ENCODE data around the gene ENTHD1.

- no peak for TF ChIP-seq POLR2AphosphoS5 (IDR thresholded peaks at IDR 0.05; ENCODE audit: borderline replicate concordance, low read depth, low read length)
- TF ChIP-seq EZH2 (IDR thresholded peaks at IDR 0.05): no peak
These were observed 92.6 kb downstream of the ENTHD1 start for GRCh38 chr22:39800790-39801520.
